GM19023 (cell line): ENCODE results near the gene STC2.
"Not testable (repeated sequence)": the region's sequence is repeated elsewhere in the genome, so short reads cannot be mapped to it uniquely, and the experiment has no call there.

ENCODE experiments used
- ATAC-seq: cut with Tn5 transposase; IDR thresholded peaks from one replicate; pipeline ENCODE4 v1.9.1; 2021; ENCODE audit warnings: mild to moderate bottlenecking, moderate library complexity; ENCODE audit not compliant: unreplicated experiment

Gene STC2

GRCh38 chr5:173296737-173297676 is 31.2 kb downstream of the STC2 start:
- no peak for ATAC-seq

GRCh38 chr5:173295796-173296195 is 32.4 kb downstream of the STC2 start:
- no peak for ATAC-seq

GRCh38 chr5:173294673-173295320 is 33.4 kb downstream of the STC2 start:
- no peak for ATAC-seq

- ATAC-seq = peak; percentile 69
These were observed 34.2 kb downstream of the STC2 start for GRCh38 chr5:173293817-173294672.

- no peak for ATAC-seq
These were observed 36.2 kb downstream of the STC2 start for GRCh38 chr5:173291722-173292658.

GRCh38 chr5:173290477-173291131 is 37.6 kb downstream of the STC2 start:
- ATAC-seq = no peak

- ATAC-seq = no peak
These were observed 38.8 kb downstream of the STC2 start for GRCh38 chr5:173289372-173289771.

GRCh38 chr5:173288632-173289031 is 39.6 kb downstream of the STC2 start:
- ATAC-seq = no peak

- no peak for ATAC-seq
These were observed 41.1 kb downstream of the STC2 start for GRCh38 chr5:173287086-173287485.

- not testable (repeated sequence) for ATAC-seq
These were observed 43.8 kb downstream of the STC2 start for GRCh38 chr5:173284343-173284958.

- ATAC-seq = peak; percentile 89
These were observed 44.6 kb downstream of the STC2 start for GRCh38 chr5:173283318-173284288.

- ATAC-seq = no peak
These were observed 45.3 kb downstream of the STC2 start for GRCh38 chr5:173282916-173283315.

- ATAC-seq = no peak
These were observed 46.3 kb downstream of the STC2 start for GRCh38 chr5:173281910-173282309.

GRCh38 chr5:173279166-173279565 is 49.0 kb downstream of the STC2 start:
- ATAC-seq = no peak

- no peak for ATAC-seq
These were observed 49.6 kb downstream of the STC2 start for GRCh38 chr5:173278641-173279040.

- no peak for ATAC-seq
These were observed 50.0 kb downstream of the STC2 start for GRCh38 chr5:173278172-173278571.

GRCh38 chr5:173274771-173275170 is 53.4 kb downstream of the STC2 start:
- ATAC-seq = no peak

- no peak for ATAC-seq
These were observed 56.8 kb downstream of the STC2 start for GRCh38 chr5:173271419-173271818.
